ENCODE data around the gene NADSYN1. TPM values are rescaled to one million over a fixed set of nuclear protein-coding genes. Genes with fewer than 3 reads are reported as not detected.

Gene NADSYN1
- total and polyA plus RNA-seq, 2 donors (not counting 1 experiment from before 2014, with no cell fraction given) = 22.0 to 81.7 TPM

GRCh38 chr11:71505001-71505400 lies 52.0 kb downstream of the NADSYN1 start:
- H2AFZ ChIP-seq (ENCODE audit: low read length) = no peak overlapping the region
- H3K4me3 ChIP-seq (replicated peaks in 1 of 4; ENCODE audit: control extremely low read depth in 1 of 4, insufficient read depth in 1 of 4, low read depth in 3 of 4, low read length in 4 of 4) = no peak overlapping the region
- no peak overlapping the region for H3K9ac ChIP-seq (ENCODE audit: insufficient read depth, low read length)
- H4K20me1 ChIP-seq (ENCODE audit: control insufficient read depth, extremely low read depth, insufficient read depth, low read length) = no peaks in the 10 kb centered on the region
- no peak overlapping the region for H3K4me2 ChIP-seq (ENCODE audit: extremely low read depth, insufficient read depth, low read length)
- peaks cover 3% of the 10 kb centered on the region for H3K36me3 ChIP-seq (ENCODE audit: control insufficient read depth, insufficient read depth, low read length)
- no peak for DNase-seq (ENCODE audit: low read depth in 2 of 2)
- no peaks in the 10 kb centered on the region for H3K9me3 ChIP-seq (ENCODE audit: control insufficient read depth, insufficient read depth, low read depth, low read length)
- H3K4me1 ChIP-seq (ENCODE audit: control insufficient read depth, extremely low read depth, insufficient read depth, low read length) = no peaks in the 10 kb centered on the region
- H3K27me3 ChIP-seq (ENCODE audit: control insufficient read depth, insufficient read depth, low read length) = no peaks in the 10 kb centered on the region
- TF ChIP-seq CTCF (conservative IDR thresholded peaks at IDR 0.05 in 1 of 2, IDR thresholded peaks at IDR 0.05 in 1 of 2; ENCODE audit: low read depth in 1 of 2, low read length in 2 of 2) = no peak
- no peak for TF ChIP-seq EZH2 (IDR thresholded peaks at IDR 0.05; ENCODE audit: low read length, missing control alignments)
- H3K27ac ChIP-seq (ENCODE audit: insufficient read depth, low read length) = no peak overlapping the region
- no peaks in the 10 kb centered on the region for H3K79me2 ChIP-seq (ENCODE audit: control insufficient read depth, insufficient read depth, low read length)

GRCh38 chr11:71505781-71506180 lies 52.8 kb downstream of the NADSYN1 start:
- Histone ChIP-seq H2AFZ (ENCODE audit: low read length) (no peak overlapping the region), H3K4me3 (replicated peaks in 1 of 4; ENCODE audit: control extremely low read depth in 1 of 4, insufficient read depth in 1 of 4, low read depth in 3 of 4, low read length in 4 of 4) (no peak overlapping the region), H4K20me1 (ENCODE audit: control insufficient read depth, extremely low read depth, insufficient read depth, low read length) (no peaks in the 10 kb centered on the region), H3K36me3 (ENCODE audit: control insufficient read depth, insufficient read depth, low read length) (peaks cover 2% of the 10 kb centered on the region), H3K27ac (ENCODE audit: insufficient read depth, low read length) (no peak overlapping the region), H3K9ac (ENCODE audit: insufficient read depth, low read length) (no peak overlapping the region), H3K4me2 (ENCODE audit: extremely low read depth, insufficient read depth, low read length) (no peak overlapping the region), H3K79me2 (ENCODE audit: control insufficient read depth, insufficient read depth, low read length) (no peaks in the 10 kb centered on the region), H3K4me1 (ENCODE audit: control insufficient read depth, extremely low read depth, insufficient read depth, low read length) (no peaks in the 10 kb centered on the region), H3K27me3 (ENCODE audit: control insufficient read depth, insufficient read depth, low read length) (no peaks in the 10 kb centered on the region), H3K9me3 (ENCODE audit: control insufficient read depth, insufficient read depth, low read depth, low read length) (no peaks in the 10 kb centered on the region)
- no peak for DNase-seq (ENCODE audit: low read depth in 2 of 2)
- no peak for TF ChIP-seq EZH2 (IDR thresholded peaks at IDR 0.05; ENCODE audit: low read length, missing control alignments)
- no peak for TF ChIP-seq CTCF (conservative IDR thresholded peaks at IDR 0.05 in 1 of 2, IDR thresholded peaks at IDR 0.05 in 1 of 2; ENCODE audit: low read depth in 1 of 2, low read length in 2 of 2)

- Histone ChIP-seq H3K4me3 (replicated peaks in 1 of 4; ENCODE audit: control extremely low read depth in 1 of 4, insufficient read depth in 1 of 4, low read depth in 3 of 4, low read length in 4 of 4) (no peak overlapping the region), H3K4me1 (ENCODE audit: control insufficient read depth, extremely low read depth, insufficient read depth, low read length) (no peaks in the 10 kb centered on the region), H3K79me2 (ENCODE audit: control insufficient read depth, insufficient read depth, low read length) (no peaks in the 10 kb centered on the region), H3K27ac (ENCODE audit: insufficient read depth, low read length) (no peak overlapping the region), H3K9me3 (ENCODE audit: control insufficient read depth, insufficient read depth, low read depth, low read length) (no peaks in the 10 kb centered on the region), H3K9ac (ENCODE audit: insufficient read depth, low read length) (no peak overlapping the region), H4K20me1 (ENCODE audit: control insufficient read depth, extremely low read depth, insufficient read depth, low read length) (no peaks in the 10 kb centered on the region), H2AFZ (ENCODE audit: low read length) (no peak overlapping the region), H3K36me3 (ENCODE audit: control insufficient read depth, insufficient read depth, low read length) (no peaks in the 10 kb centered on the region), H3K27me3 (ENCODE audit: control insufficient read depth, insufficient read depth, low read length) (no peaks in the 10 kb centered on the region), H3K4me2 (ENCODE audit: extremely low read depth, insufficient read depth, low read length) (no peak overlapping the region)
- no peak for TF ChIP-seq CTCF (conservative IDR thresholded peaks at IDR 0.05 in 1 of 2, IDR thresholded peaks at IDR 0.05 in 1 of 2; ENCODE audit: low read depth in 1 of 2, low read length in 2 of 2)
- no peak for TF ChIP-seq EZH2 (IDR thresholded peaks at IDR 0.05; ENCODE audit: low read length, missing control alignments)
- DNase-seq (ENCODE audit: low read depth in 2 of 2) = no peak
Measured at GRCh38 chr11:71507102-71507501, 54.1 kb downstream of the NADSYN1 start.

Data from fibroblast of lung (primary cell).